ENCODE results near the gene ZCWPW2.

ZCWPW2 gene

DNA sequence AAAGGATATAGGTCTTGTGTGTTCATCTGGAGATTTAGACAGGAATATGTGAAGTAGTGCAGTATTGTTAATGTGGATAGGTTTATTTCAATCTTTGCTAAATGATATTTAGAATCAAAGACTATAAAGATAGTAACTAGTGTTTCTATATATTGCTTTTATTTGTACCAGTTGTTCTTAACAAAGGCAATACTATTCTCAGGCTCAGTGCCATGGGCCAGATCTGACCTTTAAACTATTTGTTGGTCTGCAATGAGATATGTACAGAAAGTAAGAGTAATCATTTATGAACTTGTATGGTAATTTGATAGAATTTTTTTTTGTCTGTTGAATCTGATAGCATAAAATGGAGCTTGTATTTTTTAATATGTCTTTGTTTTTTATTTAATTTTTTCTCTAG is 146.8 kb downstream of the ZCWPW2 start:
- H3K36me3 ChIP-seq (ENCODE audit: control insufficient read depth, insufficient read depth, low read length), result no peaks in the 10 kb centered on the region
- TF ChIP-seq, protein P1, sequence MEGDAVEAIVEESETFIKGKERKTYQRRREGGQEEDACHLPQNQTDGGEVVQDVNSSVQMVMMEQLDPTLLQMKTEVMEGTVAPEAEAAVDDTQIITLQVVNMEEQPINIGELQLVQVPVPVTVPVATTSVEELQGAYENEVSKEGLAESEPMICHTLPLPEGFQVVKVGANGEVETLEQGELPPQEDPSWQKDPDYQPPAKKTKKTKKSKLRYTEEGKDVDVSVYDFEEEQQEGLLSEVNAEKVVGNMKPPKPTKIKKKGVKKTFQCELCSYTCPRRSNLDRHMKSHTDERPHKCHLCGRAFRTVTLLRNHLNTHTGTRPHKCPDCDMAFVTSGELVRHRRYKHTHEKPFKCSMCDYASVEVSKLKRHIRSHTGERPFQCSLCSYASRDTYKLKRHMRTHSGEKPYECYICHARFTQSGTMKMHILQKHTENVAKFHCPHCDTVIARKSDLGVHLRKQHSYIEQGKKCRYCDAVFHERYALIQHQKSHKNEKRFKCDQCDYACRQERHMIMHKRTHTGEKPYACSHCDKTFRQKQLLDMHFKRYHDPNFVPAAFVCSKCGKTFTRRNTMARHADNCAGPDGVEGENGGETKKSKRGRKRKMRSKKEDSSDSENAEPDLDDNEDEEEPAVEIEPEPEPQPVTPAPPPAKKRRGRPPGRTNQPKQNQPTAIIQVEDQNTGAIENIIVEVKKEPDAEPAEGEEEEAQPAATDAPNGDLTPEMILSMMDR (IDR thresholded peaks at IDR 0.05; ENCODE audit: insufficient read depth, low read length, poor library complexity, severe bottlenecking), result no peak
- no peak for DNase-seq (ENCODE audit: extremely low read depth, insufficient read length)
- H3K4me3 ChIP-seq (replicated peaks; ENCODE audit: low read depth, low read length), result no peak overlapping the region
- H3K27me3 ChIP-seq (replicated peaks; ENCODE audit: control insufficient read depth, insufficient read depth, low read length), result no peaks in the 10 kb centered on the region

DNA sequence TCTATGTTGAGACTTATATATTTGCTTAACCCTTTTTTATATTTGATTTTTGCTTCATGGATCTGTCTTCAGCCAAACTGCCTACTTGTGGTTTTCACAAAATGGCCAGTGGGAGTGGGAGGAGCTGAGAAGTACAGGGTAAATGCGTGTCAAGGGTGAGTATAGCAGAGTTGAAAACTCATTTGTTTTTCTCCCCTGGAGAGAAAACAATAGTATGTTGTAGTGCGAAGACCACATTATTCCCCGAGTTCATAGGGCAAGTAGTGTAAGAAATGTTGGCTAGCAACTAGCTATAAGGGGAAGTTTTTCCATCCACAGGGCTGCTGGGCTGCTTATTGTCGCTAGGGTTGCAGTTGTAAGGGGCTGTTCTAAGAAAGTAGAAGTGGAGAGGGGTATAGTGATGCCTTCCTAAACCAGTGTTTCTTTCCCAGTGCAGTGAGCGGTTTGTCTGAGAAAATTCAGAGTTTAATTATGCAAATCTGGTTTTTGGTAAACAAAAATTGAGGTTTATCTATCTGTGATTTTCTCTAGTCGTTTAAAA is 153.9 kb downstream of the ZCWPW2 start:
- Histone ChIP-seq H3K4me3 (replicated peaks; ENCODE audit: low read depth, low read length) (no peak overlapping the region), H3K36me3 (ENCODE audit: control insufficient read depth, insufficient read depth, low read length) (no peaks in the 10 kb centered on the region), H3K27me3 (replicated peaks; ENCODE audit: control insufficient read depth, insufficient read depth, low read length) (no peaks in the 10 kb centered on the region)
- no peak for DNase-seq (ENCODE audit: extremely low read depth, insufficient read length)
- TF ChIP-seq, protein P1 (IDR thresholded peaks at IDR 0.05; ENCODE audit: insufficient read depth, low read length, poor library complexity, severe bottlenecking), result no peak

DNA sequence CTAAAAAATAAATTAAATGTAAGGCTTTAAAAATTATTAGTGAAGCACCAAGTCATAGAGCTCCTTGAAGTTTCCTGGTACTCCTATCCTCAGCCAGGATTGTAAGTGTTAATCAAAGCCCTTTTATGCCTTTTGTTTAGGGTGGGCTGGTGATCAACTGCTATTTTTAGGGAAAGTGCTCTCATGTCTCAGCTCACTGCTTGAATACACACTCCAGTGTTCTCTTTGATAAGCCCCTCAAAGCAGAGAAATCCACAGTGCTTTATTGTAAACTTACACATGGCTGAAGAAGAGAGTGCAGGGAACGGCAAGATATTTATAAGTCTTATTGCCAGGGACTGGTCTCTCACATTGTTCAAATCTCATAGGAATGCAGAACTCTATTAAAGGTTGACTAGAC is 156.5 kb downstream of the ZCWPW2 start:
- Histone ChIP-seq H3K36me3 (ENCODE audit: control insufficient read depth, insufficient read depth, low read length) (no peaks in the 10 kb centered on the region), H3K4me3 (replicated peaks; ENCODE audit: low read depth, low read length) (no peak overlapping the region), H3K27me3 (replicated peaks; ENCODE audit: control insufficient read depth, insufficient read depth, low read length) (no peaks in the 10 kb centered on the region)
- DNase-seq (ENCODE audit: extremely low read depth, insufficient read length), result no peak
- TF ChIP-seq, protein P1 (IDR thresholded peaks at IDR 0.05; ENCODE audit: insufficient read depth, low read length, poor library complexity, severe bottlenecking), result no peak

- DNase-seq (ENCODE audit: extremely low read depth, insufficient read length), result no peak
- Histone ChIP-seq H3K36me3 (ENCODE audit: control insufficient read depth, insufficient read depth, low read length) (no peaks in the 10 kb centered on the region), H3K4me3 (replicated peaks; ENCODE audit: low read depth, low read length) (no peak overlapping the region), H3K27me3 (replicated peaks; ENCODE audit: control insufficient read depth, insufficient read depth, low read length) (no peaks in the 10 kb centered on the region)
- TF ChIP-seq, protein P1 (IDR thresholded peaks at IDR 0.05; ENCODE audit: insufficient read depth, low read length, poor library complexity, severe bottlenecking), result no peak
Observed at GRCh38 chr3:28521663-28522062, 173.1 kb downstream of the ZCWPW2 start.

DNA sequence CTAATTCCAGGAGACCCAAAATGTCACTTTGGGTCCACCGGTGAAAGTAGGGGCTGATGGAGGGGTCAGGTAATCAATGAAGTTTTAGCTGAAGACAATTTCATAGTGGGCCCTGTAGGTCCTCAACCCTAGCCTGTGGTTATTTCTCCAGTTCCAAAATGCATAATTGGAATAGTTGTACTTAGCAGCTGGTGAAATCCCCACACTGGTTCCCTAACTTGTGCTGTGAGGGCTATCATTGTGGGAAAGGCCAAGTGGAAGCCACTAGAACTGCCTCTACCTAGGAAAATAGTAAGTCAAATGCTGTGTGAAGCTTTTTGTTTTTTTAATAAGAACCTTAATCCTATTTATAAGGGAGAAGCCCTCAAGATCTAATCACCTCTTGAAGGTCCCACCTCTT is 193.8 kb downstream of the ZCWPW2 start:
- Histone ChIP-seq H3K36me3 (ENCODE audit: control insufficient read depth, insufficient read depth, low read length) (no peaks in the 10 kb centered on the region), H3K27me3 (replicated peaks; ENCODE audit: control insufficient read depth, insufficient read depth, low read length) (no peaks in the 10 kb centered on the region), H3K4me3 (replicated peaks; ENCODE audit: low read depth, low read length) (no peak overlapping the region)
- DNase-seq (ENCODE audit: extremely low read depth, insufficient read length), result no peak
- TF ChIP-seq, protein P1 (IDR thresholded peaks at IDR 0.05; ENCODE audit: insufficient read depth, low read length, poor library complexity, severe bottlenecking), result no peak

GRCh38 chr3:28544236-28544635 is 195.7 kb downstream of the ZCWPW2 start:
- DNase-seq (ENCODE audit: extremely low read depth, insufficient read length), result no peak
- no peaks in the 10 kb centered on the region for H3K27me3 ChIP-seq (replicated peaks; ENCODE audit: control insufficient read depth, insufficient read depth, low read length)
- H3K4me3 ChIP-seq (replicated peaks; ENCODE audit: low read depth, low read length), result no peak overlapping the region
- no peaks in the 10 kb centered on the region for H3K36me3 ChIP-seq (ENCODE audit: control insufficient read depth, insufficient read depth, low read length)
- TF ChIP-seq, protein P1 (IDR thresholded peaks at IDR 0.05; ENCODE audit: insufficient read depth, low read length, poor library complexity, severe bottlenecking), result no peak

All from GM06990 (cell line).